Gastrocnemius medialis (tissue), 4 donors: ENCODE results near the gene DUSP18. TPM values are rescaled to one million over a fixed set of nuclear protein-coding genes. Genes with fewer than 3 reads are reported as not detected.

Experiments used
- ATAC-seq, 2 donors: fragments of 150-250 bp; one replicate each; pipeline ENCODE4 v1.9.1; 2016
- DNase-seq, 2 donors: peaks; one replicate each; pipeline ENCODE4 v3.0.0-alpha.2; 2019
- H3K27ac ChIP-seq, 4 donors: fragments of 200-600 bp; sonication (generic); 1 replicate in 1 of 4; 2 replicates in 3 of 4; pipeline ENCODE4 v1.5.1; 2016 to 2018; ENCODE audit warnings: mild to moderate bottlenecking in 2 of 4, moderate library complexity in 1 of 4
- H3K27me3 ChIP-seq, 3 donors: fragments of 200-600 bp; sonication (generic) in 2 of 3; 1 replicate in 1 of 3; 2 replicates in 2 of 3; pipeline versions ENCODE4 v1.5.1 to v1.6.0; 2016 to 2019; ENCODE audit warnings: mild to moderate bottlenecking in 1 of 3, moderate library complexity in 1 of 3
- H3K36me3 ChIP-seq, 2 donors: fragments of 200-600 bp; sonication (generic) in 1 of 2; one replicate each; pipeline ENCODE4 v1.5.1; 2017 to 2018
- H3K4me1 ChIP-seq, 2 donors: fragments of 200-600 bp; sonication (generic) in 1 of 2; one replicate each; pipeline ENCODE4 v1.5.1; 2016 to 2017; ENCODE audit warnings: mild to moderate bottlenecking in 2 of 2
- H3K4me3 ChIP-seq, 4 donors: fragments of 200-600 bp; sonication (generic) in 3 of 4; 1 replicate in 1 of 4; 2 replicates in 3 of 4; pipeline ENCODE4 v1.5.1; 2016 to 2019; ENCODE audit warnings: mild to moderate bottlenecking in 2 of 4
- H3K9me3 ChIP-seq, 3 donors: fragments of 200-600 bp; sonication (generic) in 2 of 3; 1 replicate in 1 of 3; 2 replicates in 2 of 3; pipeline ENCODE4 v1.5.1; 2016 to 2019
- POLR2A ChIP-seq, 2 donors: fragments of 450-650 bp; IDR thresholded peaks; one replicate each; pipeline ENCODE4 v1.6.1; 2017; ENCODE audit warnings: antibody characterized with exemption in 2 of 2, mild to moderate bottlenecking in 2 of 2, moderate library complexity in 2 of 2
- in situ Hi-C, 4 donors: fragments of 200-750 bp; cut with MboI; loops; one replicate each; pipeline versions ENCODE4 v1.15.0 to v1.8.0; 2017; ENCODE audit warnings: low sequenced_read_pairs in 4 of 4
- intact Hi-C: fragments of 100-400 bp; cut with DNase I; formaldehyde crosslinking; loops from one replicate; pipeline ENCODE4 v1.15.1; 2023; ENCODE audit warnings: low total_unique reads
- total RNA-seq, 4 donors: library from RNA; depleted of rRNA; stranded (reverse); fragments of >200 nt; gene quantifications; one replicate each; pipeline versions ENCODE4 v1.1.0 to v1.2.3, GENCODE V29; 2016
- TF ChIP-seq, protein P1 (sequence below), 5 experiments: fragments of 450-650 bp in 3 of 5; fragments of 200-600 bp in 2 of 5; sonication (generic) in 2 of 5; IDR thresholded peaks in 4 of 5; conservative IDR thresholded peaks in 1 of 5; 1 replicate in 4 of 5; 2 replicates in 1 of 5; pipeline ENCODE4 v1.5.1; 2016 to 2019; ENCODE audit warnings: antibody characterized with exemption in 5 of 5, mild to moderate bottlenecking in 3 of 5, moderate library complexity in 3 of 5

Gene DUSP18
- total RNA-seq, 4 donors from 2014 or later, result 0.82 to 4.3 (median 2.0) TPM

GRCh38 chr22:30615543-30615954, 52.1 kb downstream of the DUSP18 start:
- no peak for TF ChIP-seq POLR2A (IDR thresholded peaks at IDR 0.05)
- TF ChIP-seq, protein P1, sequence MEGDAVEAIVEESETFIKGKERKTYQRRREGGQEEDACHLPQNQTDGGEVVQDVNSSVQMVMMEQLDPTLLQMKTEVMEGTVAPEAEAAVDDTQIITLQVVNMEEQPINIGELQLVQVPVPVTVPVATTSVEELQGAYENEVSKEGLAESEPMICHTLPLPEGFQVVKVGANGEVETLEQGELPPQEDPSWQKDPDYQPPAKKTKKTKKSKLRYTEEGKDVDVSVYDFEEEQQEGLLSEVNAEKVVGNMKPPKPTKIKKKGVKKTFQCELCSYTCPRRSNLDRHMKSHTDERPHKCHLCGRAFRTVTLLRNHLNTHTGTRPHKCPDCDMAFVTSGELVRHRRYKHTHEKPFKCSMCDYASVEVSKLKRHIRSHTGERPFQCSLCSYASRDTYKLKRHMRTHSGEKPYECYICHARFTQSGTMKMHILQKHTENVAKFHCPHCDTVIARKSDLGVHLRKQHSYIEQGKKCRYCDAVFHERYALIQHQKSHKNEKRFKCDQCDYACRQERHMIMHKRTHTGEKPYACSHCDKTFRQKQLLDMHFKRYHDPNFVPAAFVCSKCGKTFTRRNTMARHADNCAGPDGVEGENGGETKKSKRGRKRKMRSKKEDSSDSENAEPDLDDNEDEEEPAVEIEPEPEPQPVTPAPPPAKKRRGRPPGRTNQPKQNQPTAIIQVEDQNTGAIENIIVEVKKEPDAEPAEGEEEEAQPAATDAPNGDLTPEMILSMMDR (IDR thresholded peaks at IDR 0.05 in 4 of 5, conservative IDR thresholded peaks at IDR 0.05 in 1 of 5), result no peak
- no peak overlapping the region for H3K4me3 ChIP-seq
- in situ Hi-C loops, result no loop called here
- H3K9me3 ChIP-seq, result no peaks in the 10 kb centered on the region
- ATAC-seq, result no peak
- H3K27me3 ChIP-seq, result no peaks in the 10 kb centered on the region
- no peak for DNase-seq
- no peak overlapping the region for H3K27ac ChIP-seq
- H3K36me3 ChIP-seq, result peaks cover 0 to 19% of the 10 kb centered on the region in 2 donors
- no peaks in the 10 kb centered on the region for H3K4me1 ChIP-seq
- intact Hi-C loops, result no loop called here

GRCh38 chr22:30614879-30615278, 52.8 kb downstream of the DUSP18 start:
- Histone ChIP-seq H3K4me1 (peaks cover under 1 to 2% of the 10 kb centered on the region in 2 donors), H3K9me3 (no peaks in the 10 kb centered on the region), H3K4me3 (no peak overlapping the region), H3K36me3 (peaks cover 0 to 15% of the 10 kb centered on the region in 2 donors), H3K27ac (no peak overlapping the region), H3K27me3 (no peaks in the 10 kb centered on the region)
- intact Hi-C loops (no loop called here), in situ Hi-C loops (no loop called here)
- DNase-seq (no peak), ATAC-seq (no peak)
- no peak for TF ChIP-seq POLR2A (IDR thresholded peaks at IDR 0.05)
- TF ChIP-seq, protein P1 (IDR thresholded peaks at IDR 0.05 in 4 of 5, conservative IDR thresholded peaks at IDR 0.05 in 1 of 5), result no peak

DNA sequence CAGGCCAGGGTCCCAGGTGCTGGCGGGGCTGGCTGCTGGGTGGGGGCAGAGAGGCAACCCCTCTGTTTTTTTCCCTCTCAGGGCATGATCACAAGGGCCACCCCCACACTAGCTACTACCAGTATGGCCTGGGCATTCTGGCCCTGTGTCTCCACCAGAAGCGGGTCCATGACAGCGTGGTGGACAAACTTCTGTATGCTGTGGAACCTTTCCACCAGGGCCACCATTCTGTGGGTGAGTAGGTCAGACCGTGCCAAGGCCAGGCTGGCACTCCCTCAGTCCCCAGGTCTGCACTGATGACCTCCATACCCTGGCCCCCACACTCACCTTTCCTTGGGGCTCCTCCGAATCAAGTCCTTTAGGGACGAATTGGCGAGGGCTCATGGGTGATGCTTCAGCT, 53.4 kb downstream of the DUSP18 start:
- no peak for TF ChIP-seq POLR2A (IDR thresholded peaks at IDR 0.05)
- TF ChIP-seq, protein P1 (IDR thresholded peaks at IDR 0.05 in 4 of 5, conservative IDR thresholded peaks at IDR 0.05 in 1 of 5), result no peak
- peaks cover 3 to 6% of the 10 kb centered on the region in 2 donors for H3K4me1 ChIP-seq
- no peak for ATAC-seq
- H3K9me3 ChIP-seq, result no peaks in the 10 kb centered on the region
- H3K4me3 ChIP-seq, result no peak overlapping the region
- no peaks in the 10 kb centered on the region for H3K27me3 ChIP-seq
- no peak overlapping the region for H3K27ac ChIP-seq
- peaks cover 0 to 10% of the 10 kb centered on the region in 2 donors for H3K36me3 ChIP-seq
- intact Hi-C loops, result no loop called here
- in situ Hi-C loops, result no loop called here
- DNase-seq, result no peak

GRCh38 chr22:30612789-30613188, 54.9 kb downstream of the DUSP18 start:
- Histone ChIP-seq H3K4me3 (no peak overlapping the region), H3K36me3 (peaks cover 0 to 4% of the 10 kb centered on the region in 2 donors), H3K27me3 (no peaks in the 10 kb centered on the region), H3K9me3 (no peaks in the 10 kb centered on the region), H3K4me1 (peaks cover 10 to 12% of the 10 kb centered on the region in 2 donors), H3K27ac (no peak overlapping the region)
- DNase-seq (no peak), ATAC-seq (no peak)
- in situ Hi-C loops, result no loop called here
- TF ChIP-seq, protein P1 (IDR thresholded peaks at IDR 0.05 in 4 of 5, conservative IDR thresholded peaks at IDR 0.05 in 1 of 5), result no peak
- TF ChIP-seq POLR2A (IDR thresholded peaks at IDR 0.05), result no peak
- intact Hi-C loops, result no loop called here

Other genes with a start within 250 kb of the DUSP18 start
- 10 to 100 TPM; 15.9 to 57.7 (median 44.5) TPM for gene MTFP1, start 242.1 kb downstream of the DUSP18 start, total RNA-seq
- gene SEC14L3, start 195.9 kb downstream of the DUSP18 start, total RNA-seq, result not detected
- gene SEC14L4, start 162.2 kb downstream of the DUSP18 start, total RNA-seq, result under 1 TPM in 1 of 4 donors, not detected in 3; 0.11 TPM
- not detected for gene SEC14L6, start 121.1 kb downstream of the DUSP18 start, total RNA-seq
- gene GAL3ST1, start 93.2 kb downstream of the DUSP18 start, total RNA-seq, result 1 to 10 TPM in 2 of 4 donors, under 1 TPM in 2; 0.29 to 2.0 (median 1.2) TPM
- 10 to 100 TPM; 56.3 to 72.0 (median 65.8) TPM for gene PES1, start 76.0 kb downstream of the DUSP18 start, total RNA-seq
- 10 to 100 TPM in 3 of 4 donors, 1 to 10 TPM in 1; 5.1 to 12.8 (median 11.7) TPM for gene TCN2, start 60.7 kb downstream of the DUSP18 start, total RNA-seq
- 10 to 100 TPM in 2 of 4 donors, 1 to 10 TPM in 2; 8.5 to 19.3 (median 10.9) TPM for gene SLC35E4, start 32.1 kb downstream of the DUSP18 start, total RNA-seq
- 1 to 10 TPM; 2.8 to 4.3 (median 3.0) TPM for gene OSBP2, start 27.0 kb upstream of the DUSP18 start, total RNA-seq